ENCODE results near the gene ISLR2. TPM values are rescaled to one million over a fixed set of nuclear protein-coding genes. Genes with fewer than 3 reads are reported as not detected.

Gene ISLR2
- total RNA-seq, 2 donors from 2014 or later = not detected

DNA sequence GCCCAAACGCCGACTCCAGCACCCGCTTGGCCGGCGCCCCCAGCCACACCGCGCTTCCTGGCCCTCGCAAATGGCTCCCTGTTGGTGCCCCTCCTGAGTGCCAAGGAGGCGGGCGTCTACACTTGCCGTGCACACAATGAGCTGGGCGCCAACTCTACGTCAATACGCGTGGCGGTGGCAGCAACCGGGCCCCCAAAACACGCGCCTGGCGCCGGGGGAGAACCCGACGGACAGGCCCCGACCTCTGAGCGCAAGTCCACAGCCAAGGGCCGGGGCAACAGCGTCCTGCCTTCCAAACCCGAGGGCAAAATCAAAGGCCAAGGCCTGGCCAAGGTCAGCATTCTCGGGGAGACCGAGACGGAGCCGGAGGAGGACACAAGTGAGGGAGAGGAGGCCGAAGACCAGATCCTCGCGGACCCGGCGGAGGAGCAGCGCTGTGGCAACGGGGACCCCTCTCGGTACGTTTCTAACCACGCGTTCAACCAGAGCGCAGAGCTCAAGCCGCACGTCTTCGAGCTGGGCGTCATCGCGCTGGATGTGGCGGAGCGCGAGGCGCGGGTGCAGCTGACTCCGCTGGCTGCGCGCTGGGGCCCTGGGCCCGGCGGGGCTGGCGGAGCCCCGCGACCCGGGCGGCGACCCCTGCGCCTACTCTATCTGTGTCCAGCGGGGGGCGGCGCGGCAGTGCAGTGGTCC is 3.5 kb downstream of the ISLR2 start:
- WGBS, 2 experiments (ENCODE audit: insufficient coverage in 1 of 2, insufficient read length in 1 of 2) = 21 to 34% methylated on average over 66 to 71 of the region's 71 CpGs
- peaks cover 97% of the 10 kb centered on the region for H3K27me3 Mint-ChIP-seq (ENCODE audit: insufficient read depth)
- TF ChIP-seq, protein P1, sequence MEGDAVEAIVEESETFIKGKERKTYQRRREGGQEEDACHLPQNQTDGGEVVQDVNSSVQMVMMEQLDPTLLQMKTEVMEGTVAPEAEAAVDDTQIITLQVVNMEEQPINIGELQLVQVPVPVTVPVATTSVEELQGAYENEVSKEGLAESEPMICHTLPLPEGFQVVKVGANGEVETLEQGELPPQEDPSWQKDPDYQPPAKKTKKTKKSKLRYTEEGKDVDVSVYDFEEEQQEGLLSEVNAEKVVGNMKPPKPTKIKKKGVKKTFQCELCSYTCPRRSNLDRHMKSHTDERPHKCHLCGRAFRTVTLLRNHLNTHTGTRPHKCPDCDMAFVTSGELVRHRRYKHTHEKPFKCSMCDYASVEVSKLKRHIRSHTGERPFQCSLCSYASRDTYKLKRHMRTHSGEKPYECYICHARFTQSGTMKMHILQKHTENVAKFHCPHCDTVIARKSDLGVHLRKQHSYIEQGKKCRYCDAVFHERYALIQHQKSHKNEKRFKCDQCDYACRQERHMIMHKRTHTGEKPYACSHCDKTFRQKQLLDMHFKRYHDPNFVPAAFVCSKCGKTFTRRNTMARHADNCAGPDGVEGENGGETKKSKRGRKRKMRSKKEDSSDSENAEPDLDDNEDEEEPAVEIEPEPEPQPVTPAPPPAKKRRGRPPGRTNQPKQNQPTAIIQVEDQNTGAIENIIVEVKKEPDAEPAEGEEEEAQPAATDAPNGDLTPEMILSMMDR (conservative IDR thresholded peaks at IDR 0.05) = no peak
- peaks cover 86% of the 10 kb centered on the region for H3K27me3 ChIP-seq (ENCODE audit: control insufficient read depth, insufficient read depth, low read length, poor library complexity, severe bottlenecking)
- no peak overlapping the region for H3K4me3 Mint-ChIP-seq
- no peak overlapping the region for H3K27ac ChIP-seq (ENCODE audit: low read depth, low read length)
- no peak overlapping the region for H3K4me3 ChIP-seq (ENCODE audit: low read length)
- H3K27ac Mint-ChIP-seq = no peak overlapping the region
- H3K36me3 Mint-ChIP-seq (ENCODE audit: low read depth) = no peaks in the 10 kb centered on the region
- H3K9ac ChIP-seq (ENCODE audit: extremely low read depth, low read length, poor library complexity, severe bottlenecking) = no peak overlapping the region
- peaks cover 22% of the 10 kb centered on the region for H3K4me1 Mint-ChIP-seq
- no peaks in the 10 kb centered on the region for H3K4me1 ChIP-seq (ENCODE audit: control insufficient read depth, insufficient read depth, low read length)
- H3K36me3 ChIP-seq (ENCODE audit: control insufficient read depth, insufficient read depth, low read length) = no peaks in the 10 kb centered on the region
- DNase-seq = no peak
- no peaks in the 10 kb centered on the region for H3K9me3 Mint-ChIP-seq
- no peaks in the 10 kb centered on the region for H3K9me3 ChIP-seq (ENCODE audit: control insufficient read depth, low read length)

DNA sequence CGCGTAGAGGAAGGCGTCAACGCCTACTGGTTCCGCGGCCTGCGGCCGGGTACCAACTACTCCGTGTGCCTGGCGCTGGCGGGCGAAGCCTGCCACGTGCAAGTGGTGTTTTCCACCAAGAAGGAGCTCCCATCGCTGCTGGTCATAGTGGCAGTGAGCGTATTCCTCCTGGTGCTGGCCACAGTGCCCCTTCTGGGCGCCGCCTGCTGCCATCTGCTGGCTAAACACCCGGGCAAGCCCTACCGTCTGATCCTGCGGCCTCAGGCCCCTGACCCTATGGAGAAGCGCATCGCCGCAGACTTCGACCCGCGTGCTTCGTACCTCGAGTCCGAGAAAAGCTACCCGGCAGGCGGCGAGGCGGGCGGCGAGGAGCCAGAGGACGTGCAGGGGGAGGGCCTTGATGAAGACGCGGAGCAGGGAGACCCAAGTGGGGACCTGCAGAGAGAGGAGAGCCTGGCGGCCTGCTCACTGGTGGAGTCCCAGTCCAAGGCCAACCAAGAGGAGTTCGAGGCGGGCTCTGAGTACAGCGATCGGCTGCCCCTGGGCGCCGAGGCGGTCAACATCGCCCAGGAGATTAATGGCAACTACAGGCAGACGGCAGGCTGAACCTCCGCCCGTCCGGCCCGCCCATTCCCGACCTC is 4.1 kb downstream of the ISLR2 start:
- Mint-ChIP-seq H3K27ac (no peak overlapping the region), H3K9me3 (no peaks in the 10 kb centered on the region), H3K4me1 (peaks cover 17% of the 10 kb centered on the region), H3K27me3 (ENCODE audit: insufficient read depth) (peaks cover 96% of the 10 kb centered on the region), H3K4me3 (peak overlapping the region; percentile 53), H3K36me3 (ENCODE audit: low read depth) (no peaks in the 10 kb centered on the region)
- WGBS, 2 experiments (ENCODE audit: insufficient coverage in 1 of 2, insufficient read length in 1 of 2) = 15 to 31% methylated on average over 38 to 53 of the region's 53 CpGs
- H3K9me3 ChIP-seq (ENCODE audit: control insufficient read depth, low read length) = no peaks in the 10 kb centered on the region
- peak; percentile 95 for DNase-seq
- H3K9ac ChIP-seq (ENCODE audit: extremely low read depth, low read length, poor library complexity, severe bottlenecking) = no peak overlapping the region
- H3K36me3 ChIP-seq (ENCODE audit: control insufficient read depth, insufficient read depth, low read length) = no peaks in the 10 kb centered on the region
- no peak overlapping the region for H3K27ac ChIP-seq (ENCODE audit: low read depth, low read length)
- H3K4me1 ChIP-seq (ENCODE audit: control insufficient read depth, insufficient read depth, low read length) = no peaks in the 10 kb centered on the region
- no peak overlapping the region for H3K4me3 ChIP-seq (ENCODE audit: low read length)
- H3K27me3 ChIP-seq (ENCODE audit: control insufficient read depth, insufficient read depth, low read length, poor library complexity, severe bottlenecking) = peaks cover 79% of the 10 kb centered on the region
- TF ChIP-seq, protein P1 (conservative IDR thresholded peaks at IDR 0.05) = peak; percentile 88

DNA sequence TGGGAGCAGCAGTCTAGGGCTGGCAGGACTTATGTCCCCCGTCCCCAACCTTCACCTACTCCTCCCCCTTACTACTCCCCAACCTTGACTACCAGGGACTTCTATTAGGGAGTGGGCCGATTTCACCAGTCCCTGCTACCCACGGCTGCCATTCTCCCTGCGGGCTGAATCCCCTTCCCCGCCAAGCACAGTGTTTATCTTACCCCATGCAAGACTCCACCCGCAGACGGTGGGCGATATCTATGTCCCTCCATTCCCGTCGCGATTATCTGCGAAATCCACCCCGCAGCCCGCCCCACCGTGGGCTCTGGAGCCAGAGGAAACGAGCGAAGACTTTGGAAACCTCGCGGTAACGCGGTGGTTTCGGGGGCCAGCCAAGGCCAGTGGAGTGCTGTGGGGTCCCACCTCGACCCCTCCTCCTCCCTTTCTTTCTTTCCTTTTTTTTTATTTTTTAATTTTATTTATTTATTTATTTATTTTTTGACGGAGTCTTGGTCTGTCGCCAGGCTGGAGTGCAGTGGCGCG is 4.7 kb downstream of the ISLR2 start:
- peaks cover 93% of the 10 kb centered on the region for H3K27me3 Mint-ChIP-seq (ENCODE audit: insufficient read depth)
- Histone ChIP-seq H3K9me3 (ENCODE audit: control insufficient read depth, low read length) (no peaks in the 10 kb centered on the region), H3K4me1 (ENCODE audit: control insufficient read depth, insufficient read depth, low read length) (no peaks in the 10 kb centered on the region), H3K36me3 (ENCODE audit: control insufficient read depth, insufficient read depth, low read length) (no peaks in the 10 kb centered on the region), H3K27me3 (ENCODE audit: control insufficient read depth, insufficient read depth, low read length, poor library complexity, severe bottlenecking) (peaks cover 74% of the 10 kb centered on the region), H3K9ac (ENCODE audit: extremely low read depth, low read length, poor library complexity, severe bottlenecking) (no peak overlapping the region), H3K4me3 (ENCODE audit: low read length) (no peak overlapping the region), H3K27ac (ENCODE audit: low read depth, low read length) (no peak overlapping the region)
- WGBS, 2 experiments (ENCODE audit: insufficient coverage in 1 of 2, insufficient read length in 1 of 2) = 24 to 29% methylated on average over 20 to 26 of the region's 27 CpGs
- TF ChIP-seq, protein P1 (conservative IDR thresholded peaks at IDR 0.05) = no peak
- peak overlapping the region; percentile 53 for H3K4me3 Mint-ChIP-seq
- H3K27ac Mint-ChIP-seq = no peak overlapping the region
- no peak for DNase-seq
- H3K9me3 Mint-ChIP-seq = no peaks in the 10 kb centered on the region
- H3K4me1 Mint-ChIP-seq = peaks cover 13% of the 10 kb centered on the region
- no peaks in the 10 kb centered on the region for H3K36me3 Mint-ChIP-seq (ENCODE audit: low read depth)
